Fibroblast of lung (primary cell): ENCODE results near the gene AADACL3.

Experiments
- CTCF ChIP-seq, 2 donors: IDR thresholded peaks in 1 of 2; conservative IDR thresholded peaks in 1 of 2; 1 replicate in 1 of 2; 2 replicates in 1 of 2; pipeline ENCODE4 v1.5.1; 2011 to 2012; ENCODE audit warnings: low read length in 2 of 2, control low read depth in 1 of 2, inconsistent platforms in 1 of 2, low read depth in 1 of 2, mild to moderate bottlenecking in 1 of 2
- EZH2 ChIP-seq: IDR thresholded peaks from 2 replicates; pipeline ENCODE4 v1.5.1; 2012; ENCODE audit warnings: low read length, control low read depth, mild to moderate bottlenecking; ENCODE audit errors: missing control alignments

- no peak for TF ChIP-seq CTCF (conservative IDR thresholded peaks at IDR 0.05 in 1 of 2, IDR thresholded peaks at IDR 0.05 in 1 of 2; ENCODE audit: low read depth in 1 of 2, low read length in 2 of 2)
- TF ChIP-seq EZH2: no peak
Measured at GRCh38 chr1:12757836-12758235, 41.9 kb downstream of the AADACL3 start.
